ENCODE data around the gene RYK. TPM values are rescaled to one million over a fixed set of nuclear protein-coding genes. Genes with fewer than 3 reads are reported as not detected.
"Not testable (repeated sequence)": the region's sequence is repeated elsewhere in the genome, so short reads cannot be mapped to it uniquely, and the experiment has no call there.

RYK gene
- 57.6 TPM for total RNA-seq
- long read RNA-seq, full-length matches to known transcripts: 4 of 11 reads
- long read RNA-seq, partial matches to known transcripts: 6 of 11 reads
- long read RNA-seq, other reads (novel, unspliced or antisense): 1 of 11 reads

GRCh38 chr3:134250717-134251220 lies at the start of gene RYK:
RYK (minus strand) TSS chr3:134250859; CDS start chr3:134250654, 205 bp downstream.
- DNase-seq (ENCODE audit: low spot score): peak; percentile 96

GRCh38 chr3:134299888-134300206 lies 49.2 kb upstream of the RYK start:
- no peak for DNase-seq (ENCODE audit: low spot score)

- no peak for DNase-seq (ENCODE audit: low spot score)
Measured at GRCh38 chr3:134299185-134299887, 48.7 kb upstream of the RYK start.

- DNase-seq (ENCODE audit: low spot score): no peak
Measured at GRCh38 chr3:134298249-134298648, 47.6 kb upstream of the RYK start.

GRCh38 chr3:134296616-134297015 lies 46.0 kb upstream of the RYK start:
- no peak for DNase-seq (ENCODE audit: low spot score)

- DNase-seq (ENCODE audit: low spot score): no peak
Measured at GRCh38 chr3:134295930-134296329, 45.3 kb upstream of the RYK start.

- DNase-seq (ENCODE audit: low spot score): no peak
Measured at GRCh38 chr3:134294302-134295280, 43.9 kb upstream of the RYK start.

- DNase-seq (ENCODE audit: low spot score): no peak
Measured at GRCh38 chr3:134291319-134292254, 40.9 kb upstream of the RYK start.

- no peak for DNase-seq (ENCODE audit: low spot score)
Measured at GRCh38 chr3:134287512-134287911, 36.9 kb upstream of the RYK start.

GRCh38 chr3:134284438-134284837 lies 33.8 kb upstream of the RYK start:
- no peak for DNase-seq (ENCODE audit: low spot score)

GRCh38 chr3:134282659-134283047 lies 32.0 kb upstream of the RYK start:
- no peak for DNase-seq (ENCODE audit: low spot score)

GRCh38 chr3:134281912-134282658 lies 31.4 kb upstream of the RYK start:
- DNase-seq (ENCODE audit: low spot score): no peak

- DNase-seq (ENCODE audit: low spot score): no peak
Measured at GRCh38 chr3:134279466-134279865, 28.8 kb upstream of the RYK start.

- DNase-seq (ENCODE audit: low spot score): no peak
Measured at GRCh38 chr3:134277066-134277660, 26.5 kb upstream of the RYK start.

- no peak for DNase-seq (ENCODE audit: low spot score)
Measured at GRCh38 chr3:134276086-134276485, 25.4 kb upstream of the RYK start.

GRCh38 chr3:134275110-134275509 lies 24.5 kb upstream of the RYK start:
- DNase-seq (ENCODE audit: low spot score): not testable (repeated sequence)

- DNase-seq (ENCODE audit: low spot score): no peak
Measured at GRCh38 chr3:134274571-134274970, 23.9 kb upstream of the RYK start.

GRCh38 chr3:134267996-134268395 lies 17.3 kb upstream of the RYK start:
- DNase-seq (ENCODE audit: low spot score): no peak

GRCh38 chr3:134260987-134261386 lies 10.3 kb upstream of the RYK start:
- DNase-seq (ENCODE audit: low spot score): no peak
